HG03095 (cell line): ENCODE data around the gene FOXN3.

ENCODE experiments used
- ATAC-seq: cut with Tn5 transposase; IDR thresholded peaks from one replicate; pipeline ENCODE4 v1.9.1; 2021; ENCODE audit warnings: moderate library complexity; ENCODE audit not compliant: unreplicated experiment

Gene FOXN3

GRCh38 chr14:89283327-89284060 lies 133.5 kb downstream of the FOXN3 start:
- ATAC-seq, result peak; percentile 64

DNA sequence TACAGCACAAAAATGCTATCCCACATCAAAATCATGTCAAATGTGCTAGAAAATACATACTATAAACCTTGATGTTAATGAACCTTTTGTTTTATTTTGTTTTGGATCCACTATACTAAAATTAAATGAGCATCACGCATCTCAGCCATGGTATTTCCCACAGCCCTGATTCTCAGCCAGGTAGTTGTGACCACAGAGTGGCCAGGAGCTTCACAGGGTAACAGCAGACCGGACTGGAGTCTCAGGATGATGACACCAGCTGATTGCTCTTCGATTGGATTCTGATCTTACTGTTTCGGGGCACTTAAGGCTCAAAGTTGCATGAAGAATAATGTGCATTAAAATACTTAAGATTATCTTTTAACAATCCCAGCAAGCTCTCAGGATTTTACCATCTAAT lies 134.8 kb downstream of the FOXN3 start:
- ATAC-seq, result no peak

DNA sequence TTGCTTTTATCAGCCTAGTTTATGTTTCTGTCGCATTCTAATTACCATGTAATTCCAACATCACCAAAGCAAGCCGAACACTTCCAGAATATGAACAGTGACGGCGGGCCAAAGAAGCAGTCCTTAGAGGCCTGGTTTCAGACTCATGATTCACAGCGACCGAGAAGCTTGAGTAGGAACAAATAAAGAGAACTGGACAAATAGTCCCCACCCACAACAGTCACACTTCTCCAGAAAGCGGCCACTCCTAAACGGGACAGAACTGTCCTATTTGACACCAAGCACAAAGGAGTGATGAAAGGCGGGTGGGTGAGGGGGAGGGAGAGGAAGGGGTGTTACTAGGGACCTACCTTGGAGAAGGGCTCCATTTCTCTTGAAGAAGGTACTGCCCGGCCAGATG lies 136.4 kb downstream of the FOXN3 start:
- ATAC-seq, result no peak

GRCh38 chr14:89279649-89280232 lies 137.3 kb downstream of the FOXN3 start:
- ATAC-seq, result no peak

DNA sequence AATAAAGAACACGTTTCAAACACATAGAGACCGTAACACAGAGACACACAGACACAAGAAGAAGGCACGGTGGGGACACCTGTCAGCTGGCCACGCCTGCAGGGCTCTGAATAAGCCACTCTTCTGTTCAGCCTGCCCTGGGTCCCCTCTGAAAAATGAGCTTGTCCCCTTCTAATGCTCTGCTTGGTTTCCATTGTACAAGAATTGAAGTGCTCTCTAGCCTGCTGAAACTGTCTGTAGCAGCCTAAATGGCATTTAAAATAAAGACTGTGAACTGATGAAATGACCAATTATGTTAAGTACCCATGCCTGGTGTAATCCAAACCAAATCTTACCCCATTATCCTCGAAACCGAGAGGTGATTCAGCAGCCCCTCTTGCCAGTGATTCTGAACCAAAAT lies 139.8 kb downstream of the FOXN3 start:
- ATAC-seq, result no peak

DNA sequence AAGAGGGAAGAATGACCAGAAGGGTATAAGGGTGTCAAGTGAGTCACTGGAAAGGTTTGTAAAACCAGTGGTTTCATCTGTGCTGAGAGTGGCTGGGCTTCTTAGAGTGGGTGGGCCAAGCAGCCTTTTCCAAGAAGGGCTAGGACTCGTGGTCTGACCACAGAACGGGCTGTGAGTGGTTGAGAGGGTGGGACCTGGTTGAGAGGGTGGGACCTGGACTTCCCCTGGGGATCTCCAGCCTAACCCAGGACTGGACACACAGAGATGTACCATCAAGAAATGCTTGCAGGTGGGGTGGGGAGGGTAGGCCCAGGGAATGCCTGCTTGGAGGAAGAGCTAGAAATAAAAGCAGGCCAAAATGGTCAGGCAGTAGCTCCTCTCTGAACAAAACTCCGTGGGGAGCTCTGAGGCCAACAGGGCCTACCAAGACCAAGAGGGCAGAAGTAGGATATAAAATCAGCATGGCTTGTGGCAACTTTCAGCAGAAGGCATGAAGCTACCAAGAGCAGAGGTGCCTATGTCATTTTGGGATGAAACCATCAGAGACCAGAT lies 140.5 kb downstream of the FOXN3 start:
- peak; percentile 95 for ATAC-seq

- ATAC-seq, result no peak
Observed at GRCh38 chr14:89270439-89271227, 146.4 kb downstream of the FOXN3 start.

- ATAC-seq, result no peak
Observed at GRCh38 chr14:89269404-89269803, 147.6 kb downstream of the FOXN3 start.

DNA sequence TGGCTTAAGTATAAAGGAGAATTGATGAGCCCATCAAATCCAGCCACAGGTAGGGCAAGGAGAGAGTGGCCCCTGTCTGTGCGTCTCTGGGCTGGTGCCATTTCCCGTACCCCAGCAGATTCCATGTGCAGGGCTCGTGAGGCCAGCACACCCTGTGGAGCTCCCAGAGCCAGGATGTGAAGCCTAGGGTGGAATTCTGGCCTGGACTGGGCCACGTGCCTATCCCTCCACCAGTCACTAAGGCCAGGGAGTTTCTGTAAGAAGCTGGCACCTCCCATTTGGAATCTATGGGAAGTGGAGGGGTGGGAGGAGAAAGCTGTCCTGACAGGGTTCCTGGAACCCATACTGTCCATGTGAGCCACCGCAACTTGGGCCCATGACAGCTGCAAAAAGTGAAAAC lies 148.5 kb downstream of the FOXN3 start:
- no peak for ATAC-seq

GRCh38 chr14:89267656-89268055 lies 149.4 kb downstream of the FOXN3 start:
- no peak for ATAC-seq

GRCh38 chr14:89267163-89267562 lies 149.9 kb downstream of the FOXN3 start:
- ATAC-seq, result no peak

DNA sequence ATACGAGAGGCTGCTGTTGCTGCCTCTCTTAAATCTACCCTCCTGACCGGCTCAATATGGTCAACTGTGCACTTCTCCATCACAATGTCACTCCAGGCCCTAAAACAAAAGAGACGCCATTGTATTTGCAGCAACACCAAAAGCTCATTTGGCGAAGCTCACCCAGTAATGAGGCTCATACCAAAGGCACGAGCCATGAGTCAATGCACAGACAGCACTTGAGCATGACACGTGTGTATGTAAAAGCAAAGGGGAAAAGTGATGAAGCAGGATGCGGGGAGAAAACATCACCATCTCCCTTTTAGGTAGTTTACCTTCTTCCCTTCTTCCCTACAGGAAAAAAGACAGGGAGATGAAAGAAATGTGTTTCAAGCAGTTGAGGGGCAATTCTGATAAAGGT lies 150.3 kb downstream of the FOXN3 start:
- no peak for ATAC-seq

GRCh38 chr14:89265234-89265633 lies 151.8 kb downstream of the FOXN3 start:
- no peak for ATAC-seq

GRCh38 chr14:89264196-89264800 lies 152.7 kb downstream of the FOXN3 start:
- ATAC-seq, result no peak

GRCh38 chr14:89262041-89262440 lies 155.0 kb downstream of the FOXN3 start:
- ATAC-seq, result no peak

DNA sequence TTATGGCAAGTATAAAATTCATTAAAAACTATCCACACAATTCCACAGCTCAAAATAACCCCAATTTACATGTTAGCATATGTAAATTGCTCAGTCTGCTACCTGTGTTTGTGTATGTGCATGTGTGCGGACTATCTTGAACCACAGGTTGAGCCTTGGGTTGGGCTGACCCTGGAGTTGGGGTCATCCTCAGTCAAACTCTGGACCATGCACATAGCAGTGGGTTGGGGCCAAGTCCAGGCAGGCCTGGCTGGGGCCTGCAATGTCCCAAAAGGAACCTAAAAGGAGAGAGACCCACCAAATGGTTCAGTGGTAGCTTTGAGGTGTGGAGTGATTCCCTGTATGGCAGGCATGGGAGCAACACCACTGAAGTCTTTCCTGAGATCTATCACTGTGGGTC lies 156.1 kb downstream of the FOXN3 start:
- ATAC-seq, result no peak

GRCh38 chr14:89259951-89260609 lies 157.0 kb downstream of the FOXN3 start:
- ATAC-seq, result no peak

DNA sequence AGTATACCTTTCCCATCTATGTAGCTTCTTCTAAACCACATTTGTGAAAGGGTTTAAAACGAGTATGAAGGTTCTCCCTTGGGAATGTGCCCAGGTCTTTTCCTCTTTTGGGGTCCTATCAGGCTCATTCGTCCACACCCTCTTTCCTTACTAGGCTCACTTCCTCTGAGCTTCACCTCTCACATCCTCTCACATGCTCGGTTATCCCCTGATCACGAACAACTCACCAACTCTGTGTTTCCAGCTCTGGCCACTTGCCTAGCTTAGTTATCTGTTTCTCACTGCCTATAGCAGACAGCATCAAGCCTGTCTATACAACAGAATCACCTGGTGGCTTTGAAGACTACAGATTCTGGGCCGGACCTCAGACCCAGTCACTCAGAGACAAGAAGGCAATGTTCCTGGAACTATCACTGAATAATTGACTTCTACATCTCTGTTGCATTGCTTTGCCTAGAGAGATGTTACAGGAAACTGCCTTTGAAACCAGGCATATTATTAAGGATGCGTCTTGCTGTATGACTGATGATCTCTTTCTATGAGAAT lies 158.2 kb downstream of the FOXN3 start:
- no peak for ATAC-seq

DNA sequence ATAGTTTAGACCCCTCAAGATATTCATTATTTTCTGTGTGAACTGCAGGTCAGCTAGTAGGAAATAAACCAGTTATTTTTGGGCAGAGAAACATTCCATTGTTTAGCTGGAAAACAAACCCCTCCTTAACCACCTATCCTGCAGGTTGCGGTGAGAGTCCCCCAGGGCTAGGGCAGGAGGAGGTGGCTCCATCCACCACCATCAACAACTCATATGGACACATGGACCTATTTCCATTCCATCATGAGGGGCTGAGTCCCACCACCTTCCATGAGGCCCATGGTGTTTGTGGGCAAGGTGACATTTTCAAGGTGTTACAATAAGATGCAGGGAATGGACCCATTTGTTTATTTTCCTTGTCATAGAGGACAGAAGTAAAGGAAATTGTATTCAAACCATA lies 160.1 kb downstream of the FOXN3 start:
- no peak for ATAC-seq

DNA sequence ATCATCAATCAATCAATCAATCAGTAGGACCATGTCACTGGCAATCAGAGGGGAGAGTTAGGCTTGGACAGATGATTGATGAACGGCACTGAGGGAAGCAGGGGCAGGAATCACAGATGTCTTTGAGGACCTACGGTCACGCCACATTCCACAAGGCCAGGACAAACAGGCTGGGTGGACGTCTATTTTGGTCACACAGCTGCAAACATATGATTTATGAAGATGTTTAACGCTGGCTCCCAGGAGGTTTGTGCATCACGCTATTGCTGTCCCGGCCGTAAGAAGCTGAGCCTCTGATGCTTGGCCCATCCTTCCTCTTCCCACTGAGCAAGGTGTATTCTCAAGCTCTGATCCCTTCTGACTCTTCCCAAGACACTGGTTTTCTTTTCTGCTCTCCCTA lies 160.8 kb downstream of the FOXN3 start:
- no peak for ATAC-seq

DNA sequence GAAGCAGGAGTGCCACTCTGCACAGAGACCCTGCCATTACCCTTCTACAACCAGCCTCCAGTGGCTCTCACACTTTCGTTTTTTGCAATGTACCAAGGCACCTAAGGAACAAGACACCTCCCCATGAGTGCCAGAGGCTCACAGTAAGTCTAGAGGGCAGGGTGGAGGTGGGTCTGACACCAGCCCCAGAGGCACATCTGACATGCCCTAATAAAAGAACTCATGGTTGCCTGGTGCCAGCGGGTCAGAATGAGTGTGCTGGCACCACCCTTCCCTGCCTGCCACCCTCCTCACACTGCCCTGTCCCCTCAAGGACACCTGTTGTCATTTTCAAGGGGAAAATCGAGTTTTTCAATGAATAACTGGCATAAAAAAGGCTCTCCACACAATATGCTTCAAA lies 161.2 kb downstream of the FOXN3 start:
- no peak for ATAC-seq
